GM19238 (cell line): ENCODE data around the gene CRYBA1.
"Not testable (repeated sequence)": the region's sequence is repeated elsewhere in the genome, so short reads cannot be mapped to it uniquely, and the experiment has no call there.

Source experiments
- DNase-seq: peaks from one replicate; pipeline ENCODE4 v3.0.0; 2011; ENCODE audit warnings: low spot score; ENCODE audit not compliant: insufficient read length

The CRYBA1 gene, protein sequence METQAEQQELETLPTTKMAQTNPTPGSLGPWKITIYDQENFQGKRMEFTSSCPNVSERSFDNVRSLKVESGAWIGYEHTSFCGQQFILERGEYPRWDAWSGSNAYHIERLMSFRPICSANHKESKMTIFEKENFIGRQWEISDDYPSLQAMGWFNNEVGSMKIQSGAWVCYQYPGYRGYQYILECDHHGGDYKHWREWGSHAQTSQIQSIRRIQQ

DNA sequence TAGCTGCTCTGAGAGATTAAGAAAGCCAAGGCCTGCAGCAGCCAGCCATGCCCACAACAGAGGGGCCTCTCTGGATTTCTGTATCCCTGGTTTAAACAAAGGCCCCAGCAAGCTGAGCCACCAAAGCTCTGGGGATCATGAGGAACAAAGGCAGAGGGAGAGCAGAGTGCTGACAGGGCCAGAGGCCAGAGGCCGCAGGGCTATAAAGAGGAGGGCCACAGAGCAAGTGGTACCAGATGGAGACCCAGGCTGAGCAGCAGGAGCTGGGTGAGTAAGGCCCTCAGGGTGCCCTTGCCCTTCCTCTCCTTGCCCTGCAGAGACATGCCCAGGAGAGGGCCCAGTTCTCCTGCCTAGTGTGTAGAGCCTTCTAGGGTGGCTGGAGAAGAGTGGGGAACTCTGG, at the start of gene CRYBA1:
TSS of gene CRYBA1 (plus strand) at position 232 of the 400 bp plus-strand sequence. CDS start at position 237, 5 bp downstream.
- no peak for DNase-seq

DNA sequence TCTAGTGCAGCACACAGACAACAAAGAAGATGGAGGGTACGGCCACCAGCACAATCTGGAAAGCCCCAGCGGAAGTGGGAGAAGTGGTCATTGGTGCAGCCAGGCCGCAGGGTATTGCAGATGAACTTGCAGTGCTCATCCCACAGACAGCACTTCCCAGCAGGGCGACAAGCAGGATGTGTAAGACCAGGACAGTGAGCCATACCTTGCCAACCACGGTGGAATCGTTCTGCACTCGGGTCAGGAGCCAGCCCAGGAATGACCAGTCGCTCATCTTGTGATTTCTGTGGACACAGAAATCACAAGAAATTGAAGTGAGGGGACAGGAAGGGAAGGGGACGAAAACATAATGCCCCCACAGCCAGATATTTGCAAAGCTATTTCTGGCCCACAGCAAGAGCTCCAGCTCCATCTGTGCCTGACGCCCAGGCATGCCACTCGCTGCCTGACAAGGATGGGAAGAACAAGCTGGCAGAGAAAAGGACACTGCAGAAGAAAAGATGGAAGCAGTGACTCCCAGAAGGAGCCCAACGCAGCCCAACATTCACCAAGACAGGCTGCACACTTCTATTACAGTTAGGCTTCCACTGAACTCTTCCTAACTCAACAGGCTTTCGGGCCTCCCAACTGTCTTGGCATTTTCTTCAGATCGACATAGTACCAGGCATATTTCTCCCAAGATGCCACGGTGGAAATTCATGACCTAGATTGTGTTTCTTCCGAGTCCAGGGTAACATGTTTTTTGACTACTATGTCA, 49.0 kb upstream of the CRYBA1 start:
- DNase-seq: no peak

DNA sequence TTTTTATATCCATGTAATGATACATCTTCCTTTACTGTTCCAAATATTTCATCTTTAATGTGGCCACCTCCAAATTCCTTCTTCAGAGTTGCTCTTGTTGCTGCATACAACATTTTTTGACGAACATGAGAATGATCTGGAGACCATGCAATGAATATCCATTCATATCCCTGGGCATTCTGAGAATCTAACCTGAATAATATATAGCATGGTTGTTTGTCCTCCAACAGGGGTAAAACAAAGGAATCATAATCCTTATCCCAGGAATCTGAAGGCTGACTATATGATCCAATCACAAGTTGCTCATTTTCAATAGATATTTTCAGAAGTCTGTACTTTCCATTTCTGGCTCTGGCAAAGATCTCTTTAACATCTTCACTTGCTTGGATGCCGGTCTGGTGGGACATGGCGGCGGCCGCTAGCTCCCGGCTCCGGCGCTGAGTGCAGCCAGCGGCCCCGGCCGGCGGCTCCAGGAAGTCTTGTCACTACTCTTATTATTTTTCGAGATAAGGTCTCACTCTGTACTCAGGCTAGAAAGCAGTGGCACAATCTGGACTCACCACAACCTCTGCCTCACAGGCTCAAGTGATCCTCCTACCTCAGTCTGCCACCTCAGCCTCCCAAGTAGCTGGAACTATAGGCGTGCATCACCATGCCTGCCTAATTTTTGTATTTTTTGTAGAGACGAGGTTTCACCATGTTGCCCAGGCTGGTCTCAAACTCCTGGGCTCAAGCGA, 42.4 kb upstream of the CRYBA1 start:
- not testable (repeated sequence) for DNase-seq

DNA sequence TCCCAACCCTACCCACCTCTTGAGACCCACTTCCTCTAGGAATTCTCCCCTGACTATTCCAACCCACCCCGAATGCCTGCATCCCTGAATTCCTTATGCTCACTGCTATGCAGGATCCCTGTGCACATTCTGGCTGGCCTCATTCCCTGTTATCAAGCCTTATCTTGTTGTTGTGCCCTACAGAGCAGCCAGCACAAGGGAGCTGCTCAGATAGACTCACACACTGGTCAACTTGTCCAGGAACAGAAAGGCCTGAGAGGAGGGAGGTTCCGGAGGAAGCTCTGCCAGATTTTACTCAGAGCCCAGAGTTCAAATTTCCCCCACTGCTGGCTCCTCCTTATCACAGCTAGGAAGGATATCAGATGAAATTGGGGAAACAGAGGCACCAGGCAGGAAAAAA, 41.6 kb upstream of the CRYBA1 start:
- DNase-seq: no peak

DNA sequence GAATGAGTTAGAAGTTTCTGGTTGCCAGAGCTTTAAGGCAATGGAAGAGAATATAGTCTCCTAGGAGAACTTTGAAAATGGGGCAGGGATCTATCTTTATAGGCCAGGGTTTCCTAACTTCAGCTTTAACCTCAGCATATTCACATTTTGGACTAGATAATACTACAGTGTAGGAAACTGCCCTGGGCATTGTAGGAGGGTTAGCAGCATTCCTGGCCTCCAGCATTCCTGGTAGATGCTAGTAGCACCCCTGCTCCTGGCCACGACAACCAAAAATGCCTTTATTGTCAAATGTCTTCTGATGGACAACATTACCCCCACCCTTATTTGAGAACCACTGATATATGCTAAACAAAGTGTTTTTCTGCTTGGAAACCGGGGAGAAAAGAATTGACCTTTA, 38.7 kb upstream of the CRYBA1 start:
- no peak for DNase-seq

DNA sequence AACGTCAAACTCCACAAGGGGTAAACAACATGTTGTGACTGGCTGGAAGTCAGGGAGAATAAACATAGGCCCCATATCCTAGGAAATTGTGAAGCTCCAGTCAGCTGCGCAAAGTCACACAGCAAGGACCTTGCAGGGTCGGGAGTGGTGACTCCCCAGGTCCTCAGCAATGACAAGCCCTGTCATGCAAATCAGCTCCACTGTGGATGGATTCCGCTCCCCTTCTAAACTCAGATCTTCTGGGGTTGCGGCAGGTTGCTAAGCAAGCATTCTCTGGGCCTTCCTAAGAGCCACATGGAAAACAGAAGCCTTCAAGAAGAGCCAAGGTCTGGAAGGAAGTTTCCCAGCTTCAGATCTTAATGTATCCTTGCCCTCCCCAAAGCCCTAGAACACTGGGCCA, 37.6 kb upstream of the CRYBA1 start:
- DNase-seq: no peak

DNA sequence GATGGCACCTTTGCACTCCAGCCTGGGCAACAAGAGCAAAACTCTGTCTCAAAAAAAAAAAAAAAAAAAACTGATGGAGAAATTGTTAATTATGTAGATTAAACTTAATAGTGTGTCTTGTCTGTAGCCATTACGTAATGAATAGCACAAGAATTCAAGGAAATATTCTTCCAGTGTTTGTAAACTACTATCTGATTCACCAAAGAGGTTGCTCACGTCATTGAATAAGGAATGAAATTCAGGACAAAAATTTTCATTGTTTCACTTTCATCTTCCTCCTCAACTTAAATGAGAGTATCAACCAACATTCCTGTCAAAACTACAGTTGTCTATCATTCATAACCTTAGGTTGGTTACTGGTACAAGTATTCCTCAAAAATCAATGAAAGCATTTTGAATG, 35.8 kb upstream of the CRYBA1 start:
- DNase-seq: no peak

DNA sequence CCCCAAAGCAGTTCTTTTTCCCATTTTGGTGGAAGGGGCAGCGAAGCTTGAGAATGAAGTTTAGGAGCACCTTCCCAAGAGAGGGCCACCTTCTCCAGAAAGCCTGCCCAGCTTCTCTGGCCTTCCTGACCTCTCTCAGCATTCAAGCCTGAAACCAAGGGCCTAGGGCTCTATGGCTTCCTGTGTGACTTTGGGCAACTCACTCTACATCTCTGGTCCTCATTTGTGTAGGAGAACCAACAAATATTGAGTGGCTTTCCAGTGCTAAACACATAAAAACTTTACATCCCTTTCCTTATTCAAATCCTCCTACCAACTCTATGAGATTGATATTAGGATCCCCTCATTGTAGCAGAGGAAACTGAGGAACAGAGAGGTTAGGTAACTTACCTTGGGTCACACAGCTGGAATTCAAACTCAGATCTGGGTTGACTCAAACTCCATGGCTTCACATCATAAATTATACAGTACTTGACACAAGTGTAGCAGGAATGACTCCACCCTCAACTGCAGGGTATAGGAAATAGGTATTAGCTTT, 34.5 kb upstream of the CRYBA1 start:
- DNase-seq: no peak

DNA sequence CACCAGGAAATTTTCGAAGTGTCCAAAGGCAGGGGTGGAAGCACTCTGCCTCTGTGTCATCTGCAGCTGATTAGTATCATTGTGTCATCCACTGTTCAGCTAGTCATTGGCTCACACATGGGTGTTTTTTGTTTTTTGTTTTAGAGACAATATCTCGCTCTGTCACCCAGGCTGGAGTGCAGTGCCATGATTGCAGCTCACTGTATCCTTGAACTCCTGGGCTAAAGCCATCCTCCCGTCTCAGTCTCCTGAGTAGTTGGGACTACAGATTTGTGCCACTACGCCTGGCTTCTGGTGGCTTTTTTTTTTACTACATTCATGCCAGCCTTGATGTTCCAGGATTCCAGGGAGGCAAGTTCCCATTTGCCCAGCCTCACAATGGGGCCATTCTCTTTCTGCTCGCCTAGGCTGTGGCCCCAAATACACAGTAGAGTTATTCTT, 34.0 kb upstream of the CRYBA1 start:
- no peak for DNase-seq

DNA sequence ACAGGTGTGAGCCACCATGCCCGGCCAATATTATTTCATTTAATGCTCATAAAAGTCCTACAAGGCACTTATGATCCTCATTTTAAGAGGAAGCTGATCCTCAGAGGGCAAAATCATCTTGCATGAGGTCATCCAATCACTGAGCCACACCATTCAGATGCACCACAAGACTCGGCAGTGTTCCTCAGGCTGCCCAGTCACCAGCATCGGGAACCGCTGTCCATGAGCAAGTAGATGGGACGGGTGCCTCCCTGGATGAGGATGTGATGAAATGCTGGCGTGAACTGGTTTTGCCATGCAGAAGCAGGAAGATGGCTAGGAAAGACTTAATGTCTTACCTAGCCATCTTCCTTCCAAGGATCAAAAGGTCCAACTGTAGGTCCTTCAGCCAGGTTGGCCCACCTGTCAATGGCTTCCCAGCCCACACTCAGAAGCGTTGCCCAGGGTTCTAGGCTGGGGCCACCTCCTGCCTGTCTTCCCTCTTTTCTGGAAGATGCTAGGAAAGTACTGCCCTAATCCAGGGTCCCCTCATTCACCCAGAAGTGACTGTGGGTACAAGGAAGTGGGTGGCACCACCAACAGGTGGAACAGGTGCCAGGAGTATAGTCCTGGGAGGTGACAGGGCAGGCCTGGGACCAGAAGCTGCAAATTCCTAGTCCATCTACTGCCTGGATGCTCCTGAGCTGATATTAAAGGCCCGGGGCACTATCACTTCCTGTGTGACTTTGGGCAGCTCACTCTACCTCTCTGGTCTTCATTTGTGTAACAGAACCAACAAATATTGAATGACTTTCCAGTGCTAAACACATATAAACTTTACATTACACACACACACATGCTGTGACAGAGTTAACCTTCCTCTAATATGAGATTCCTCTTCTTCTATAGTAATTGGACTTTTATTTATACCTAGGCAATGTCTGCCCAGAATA, 32.2 kb upstream of the CRYBA1 start:
- DNase-seq: no peak

DNA sequence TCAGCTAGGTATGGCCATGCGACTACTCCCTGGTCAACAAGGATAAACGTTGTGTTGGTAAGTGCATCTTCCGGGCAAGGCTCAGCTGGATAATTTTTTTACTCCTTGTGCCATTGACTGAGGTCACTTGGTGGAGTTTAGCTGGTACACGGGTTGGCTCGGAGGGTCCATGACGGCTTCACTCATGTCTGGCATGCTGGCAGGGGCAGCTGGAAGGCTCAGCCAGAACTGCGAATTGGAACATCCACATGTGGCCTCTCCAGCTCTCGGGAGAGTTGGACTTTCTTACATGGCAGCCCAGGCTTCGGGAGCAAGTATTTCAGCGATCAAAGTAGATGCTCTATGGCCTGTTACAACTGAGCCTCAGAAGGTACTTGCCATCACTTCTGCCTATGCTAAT, 31.5 kb upstream of the CRYBA1 start:
- no peak for DNase-seq

DNA sequence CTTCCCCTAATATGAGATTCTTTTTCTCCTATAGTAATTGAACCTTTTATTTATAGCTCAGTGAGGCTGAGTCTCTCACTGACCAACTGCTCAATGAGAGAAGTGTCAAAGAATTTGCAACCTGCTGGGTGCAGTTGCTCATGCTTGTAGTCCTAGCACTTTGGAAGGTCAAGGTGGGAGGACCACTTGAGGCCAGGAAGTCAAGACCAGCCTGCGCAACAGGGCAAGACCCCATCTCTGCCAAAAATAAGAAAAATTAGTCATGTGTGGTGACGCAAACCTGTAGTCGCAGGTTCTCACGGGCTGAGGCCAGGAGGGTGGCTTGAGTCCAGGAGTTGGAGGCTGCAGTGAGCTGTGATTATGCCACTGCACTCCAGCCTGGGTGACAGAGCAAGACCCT, 30.9 kb upstream of the CRYBA1 start:
- no peak for DNase-seq

DNA sequence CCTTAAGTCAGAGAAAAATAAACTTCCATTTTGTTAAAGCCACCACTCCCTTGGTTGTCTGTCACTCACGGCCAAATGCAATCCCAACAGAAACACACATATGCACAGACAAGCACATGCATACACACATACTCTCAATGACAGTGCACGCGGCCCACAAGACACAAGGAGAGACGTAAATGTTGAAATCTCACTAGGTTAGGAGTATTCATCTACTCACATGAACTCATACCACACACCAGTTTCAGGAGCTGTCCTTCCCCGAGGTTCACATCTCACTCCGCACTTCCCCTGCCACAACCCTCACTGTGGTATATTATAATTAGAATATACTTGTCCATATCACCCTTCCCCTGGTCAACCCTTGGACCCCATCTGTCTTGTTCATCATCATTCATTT, 30.5 kb upstream of the CRYBA1 start:
- no peak for DNase-seq

DNA sequence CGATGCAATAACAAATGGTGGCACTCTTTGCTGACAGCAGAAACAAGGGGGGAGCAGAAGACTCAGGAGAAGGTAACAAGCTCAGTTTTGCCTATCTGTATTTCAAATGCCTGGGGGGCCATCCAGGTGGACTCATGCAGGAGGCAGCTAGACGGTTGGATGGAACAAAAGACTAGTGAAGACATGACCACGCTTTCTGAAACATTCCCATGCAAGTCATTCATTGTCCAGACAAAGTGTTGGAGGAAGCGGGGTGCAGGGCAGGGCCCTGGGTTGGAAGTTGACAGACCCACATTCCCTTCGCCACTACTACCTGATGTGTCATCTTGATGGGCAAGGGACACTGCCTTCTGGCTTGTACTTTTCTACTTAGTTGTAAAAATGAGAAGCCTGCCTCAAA, 29.8 kb upstream of the CRYBA1 start:
- no peak for DNase-seq

DNA sequence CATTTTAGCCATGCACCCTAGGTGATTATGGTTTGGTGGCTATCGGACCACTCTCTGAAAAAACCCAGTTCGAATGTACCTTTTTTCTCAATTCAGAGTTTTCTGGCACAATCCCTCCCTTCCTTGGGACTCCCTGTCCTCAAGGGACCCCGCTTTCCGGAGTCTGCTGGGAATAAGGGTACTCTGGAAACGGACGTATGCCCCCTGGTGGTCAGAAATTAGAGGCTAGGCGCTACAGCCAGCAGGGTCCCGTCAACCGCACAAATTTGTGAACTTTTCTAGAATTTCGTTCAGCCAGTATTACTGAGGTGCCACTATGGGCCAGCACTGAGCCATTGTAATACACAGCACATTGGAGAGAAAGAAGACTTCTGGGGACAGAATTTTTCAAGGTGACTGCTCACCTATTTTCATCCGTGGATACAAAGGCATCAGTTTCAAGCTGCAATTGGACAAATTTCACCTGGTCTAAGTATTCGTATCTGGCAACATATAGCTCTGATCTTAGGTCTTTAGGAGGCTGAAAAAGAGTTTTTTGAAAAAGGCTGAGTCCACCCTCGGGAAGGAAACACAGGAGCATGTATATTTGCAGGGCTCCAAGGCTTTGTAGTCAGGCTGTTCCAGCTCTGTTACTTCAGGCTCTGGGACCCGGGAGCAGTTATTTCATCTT, 27.1 kb upstream of the CRYBA1 start:
- DNase-seq: peak; percentile 68

DNA sequence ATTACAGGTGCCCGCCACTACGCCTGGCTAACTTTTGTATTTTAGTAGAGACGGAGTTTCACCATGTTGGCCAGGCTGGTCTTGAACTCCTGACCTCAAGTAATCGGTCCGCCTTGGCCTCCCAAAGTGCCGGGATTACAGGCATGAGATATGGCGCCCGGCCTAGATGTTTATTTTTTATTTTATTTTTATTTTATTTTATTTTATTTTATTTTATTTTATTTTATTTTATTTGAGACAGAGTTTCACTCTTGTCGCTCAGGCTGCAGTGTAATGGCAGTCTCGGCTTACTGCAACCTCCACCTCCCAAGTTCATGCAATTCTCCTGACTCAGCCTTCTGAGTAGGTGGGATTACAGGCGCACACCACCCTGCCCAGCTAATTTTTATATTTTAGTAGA, 25.3 kb upstream of the CRYBA1 start:
- not testable (repeated sequence) for DNase-seq

DNA sequence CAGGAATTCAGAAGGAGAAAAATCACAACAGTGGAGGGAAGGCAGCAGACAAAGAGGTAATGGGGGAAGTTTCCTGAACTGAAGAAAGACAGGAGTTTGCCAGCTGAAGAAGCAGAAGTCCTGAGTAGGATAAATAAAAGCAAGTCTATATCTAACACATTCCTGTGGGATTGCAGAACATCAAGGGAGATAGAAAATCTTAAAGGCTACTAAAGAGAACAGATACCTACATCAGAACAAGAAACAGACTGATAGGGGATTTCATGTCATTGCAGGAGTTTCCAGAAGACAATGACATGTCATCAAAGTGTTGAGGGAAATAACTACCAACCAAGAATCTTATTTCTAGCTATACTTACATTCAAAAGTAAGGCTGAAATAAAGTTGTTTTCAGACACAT, 21.3 kb upstream of the CRYBA1 start:
- DNase-seq: no peak

DNA sequence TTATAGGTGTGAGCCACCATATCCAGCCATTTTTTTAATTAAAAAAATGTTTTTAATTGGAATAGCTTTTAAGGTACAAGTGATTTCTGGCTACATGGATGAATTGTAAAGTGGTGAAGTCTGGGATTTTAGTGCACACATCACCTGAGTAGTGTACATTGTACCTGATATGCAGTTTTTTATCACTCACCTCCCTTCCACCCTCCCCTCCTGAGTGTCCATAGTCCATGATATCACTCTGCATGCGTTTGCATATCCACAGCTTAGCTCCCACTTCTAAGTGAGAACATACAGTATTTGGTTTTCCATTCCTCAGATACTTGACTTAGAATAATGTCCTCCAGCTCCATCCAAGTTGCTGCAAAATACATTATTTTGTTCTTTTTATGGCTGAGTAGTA, 13.4 kb upstream of the CRYBA1 start:
- no peak for DNase-seq

DNA sequence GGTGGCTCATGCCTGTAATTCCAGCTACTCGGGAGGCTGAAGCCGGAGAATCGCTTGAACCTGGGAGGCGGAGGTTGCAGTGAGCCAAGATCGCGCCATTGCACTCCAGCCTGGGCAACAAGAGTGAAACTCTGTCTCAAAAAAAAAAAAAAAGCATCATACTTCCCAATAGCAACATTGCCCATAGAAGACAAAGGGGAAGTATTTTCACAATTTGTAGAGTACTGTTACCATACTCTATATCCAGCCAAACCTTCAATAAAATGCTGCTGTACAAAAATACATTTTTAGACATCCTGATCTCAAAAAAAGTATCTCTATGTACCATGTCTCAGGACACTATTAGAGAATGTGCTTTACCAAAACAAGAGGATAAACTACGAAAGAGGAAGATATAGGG, 11.7 kb upstream of the CRYBA1 start:
- not testable (repeated sequence) for DNase-seq

DNA sequence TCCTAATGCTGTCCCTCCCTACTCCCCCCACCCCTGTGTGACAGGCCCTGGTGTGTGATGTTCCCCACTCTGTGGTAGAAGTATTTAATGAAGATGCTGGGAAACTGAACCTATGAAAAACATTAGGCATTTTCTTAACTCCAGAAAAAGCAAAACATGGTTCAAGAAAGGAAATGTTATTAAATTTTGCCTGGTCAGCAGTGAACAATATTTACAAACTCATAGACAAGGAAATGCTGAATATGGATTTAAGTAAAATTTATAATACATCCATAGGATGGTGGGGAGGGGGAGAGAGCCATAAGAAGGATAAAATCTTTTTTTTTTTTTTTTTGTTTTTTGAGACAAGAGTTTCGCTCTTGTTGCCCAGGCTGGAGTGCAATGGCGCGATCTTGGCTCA, 10.8 kb upstream of the CRYBA1 start:
- no peak for DNase-seq
